Smooth muscle cell of trachea (primary cell): Measurements from ENCODE around the gene EFS. TPM values are rescaled to one million over a fixed set of nuclear protein-coding genes. Genes with fewer than 3 reads are reported as not detected.

Experiments
- total RNA-seq: library from RNA; depleted of rRNA; stranded (reverse); fragments of >200 nt; gene quantifications from 2 replicates; pipeline ENCODE4 v1.2.1, GENCODE V29; 2014

EFS gene, protein sequence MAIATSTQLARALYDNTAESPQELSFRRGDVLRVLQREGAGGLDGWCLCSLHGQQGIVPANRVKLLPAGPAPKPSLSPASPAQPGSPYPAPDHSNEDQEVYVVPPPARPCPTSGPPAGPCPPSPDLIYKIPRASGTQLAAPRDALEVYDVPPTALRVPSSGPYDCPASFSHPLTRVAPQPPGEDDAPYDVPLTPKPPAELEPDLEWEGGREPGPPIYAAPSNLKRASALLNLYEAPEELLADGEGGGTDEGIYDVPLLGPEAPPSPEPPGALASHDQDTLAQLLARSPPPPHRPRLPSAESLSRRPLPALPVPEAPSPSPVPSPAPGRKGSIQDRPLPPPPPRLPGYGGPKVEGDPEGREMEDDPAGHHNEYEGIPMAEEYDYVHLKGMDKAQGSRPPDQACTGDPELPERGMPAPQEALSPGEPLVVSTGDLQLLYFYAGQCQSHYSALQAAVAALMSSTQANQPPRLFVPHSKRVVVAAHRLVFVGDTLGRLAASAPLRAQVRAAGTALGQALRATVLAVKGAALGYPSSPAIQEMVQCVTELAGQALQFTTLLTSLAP
- total RNA-seq = 1.7 and 4.8 TPM in 2 replicates

DNA sequence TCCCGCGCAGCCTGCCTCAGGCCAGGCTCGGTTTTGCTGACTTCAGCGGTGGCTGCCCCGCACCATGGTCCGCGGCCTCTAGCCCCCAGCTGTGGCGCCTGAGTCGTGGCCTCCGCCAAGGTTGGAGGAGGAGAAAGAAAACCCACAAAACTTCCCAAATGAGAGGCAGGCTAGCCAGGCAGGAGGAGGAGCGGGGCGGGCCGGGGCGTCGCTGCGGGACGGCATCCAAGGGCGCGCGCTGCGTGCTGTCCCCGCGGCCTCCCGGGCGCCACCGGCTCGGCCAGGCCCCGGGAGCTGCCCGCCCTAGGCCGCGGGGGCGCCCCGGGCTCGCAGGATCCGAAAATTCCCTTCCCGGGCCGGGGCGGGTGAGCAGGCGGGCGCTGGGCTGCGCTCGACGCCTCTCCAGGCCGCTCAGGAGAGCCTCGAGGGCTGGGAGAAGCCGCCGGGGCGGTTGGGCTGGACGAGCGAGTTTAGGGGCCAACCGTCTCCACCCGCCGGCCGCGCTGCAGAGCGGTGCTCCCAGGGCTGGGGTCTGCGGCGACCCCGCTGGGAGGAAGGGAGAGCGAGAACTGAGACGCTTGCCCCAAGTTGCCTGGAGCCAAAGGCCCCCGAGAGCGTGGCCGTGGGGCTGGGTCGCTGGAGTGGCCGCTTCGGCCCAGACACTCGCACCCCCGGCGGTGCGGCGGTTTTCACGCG, at the start of gene EFS:
EFS (minus strand) TSS at position 137 of the 696 bp plus-strand sequence. CDS start 147 bp downstream, outside the sequence.

DNA sequence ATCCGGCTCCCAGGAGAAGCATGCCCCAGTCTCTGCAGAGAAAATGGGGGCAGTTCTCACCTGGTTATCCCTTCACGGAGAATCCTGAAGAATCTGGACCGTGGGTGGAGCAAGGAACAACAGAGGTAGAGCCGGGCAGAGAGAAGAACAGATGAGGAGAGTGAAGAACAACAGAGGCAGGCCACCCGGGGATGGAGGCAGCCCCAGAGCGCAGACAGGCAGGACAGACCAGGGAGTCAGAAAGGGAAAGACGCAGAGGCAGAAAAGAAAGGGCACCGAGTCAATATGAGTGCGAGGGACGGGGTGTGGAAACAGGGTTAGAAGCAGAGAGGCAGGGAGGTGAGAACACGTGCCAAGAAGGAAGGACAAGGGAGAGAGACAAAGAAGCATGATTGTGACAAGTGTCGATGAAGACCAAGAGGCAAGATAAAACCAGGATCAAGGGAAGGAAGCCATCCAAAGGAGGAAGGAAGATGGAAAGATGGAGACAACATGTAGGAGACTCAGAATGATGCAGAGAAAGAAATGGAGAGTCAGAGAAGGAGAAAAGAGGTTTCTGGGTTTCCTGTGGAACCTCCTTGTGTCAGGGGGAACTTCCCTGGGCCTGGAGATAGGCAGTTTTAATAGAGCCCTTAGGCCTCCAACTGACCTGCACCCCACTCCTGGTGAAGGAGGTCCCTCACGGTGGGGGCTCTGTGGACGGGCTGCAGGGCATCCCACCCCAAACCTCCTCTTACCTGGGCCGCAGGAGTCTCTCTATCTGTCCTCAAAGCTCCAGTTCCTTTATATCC, 42.7 kb upstream of the EFS start, which contains the start of gene MYH6:
MYH6 (minus strand) TSS at position 758 of the 791 bp plus-strand sequence. CDS start 1,050 bp downstream, outside the sequence.

DNA sequence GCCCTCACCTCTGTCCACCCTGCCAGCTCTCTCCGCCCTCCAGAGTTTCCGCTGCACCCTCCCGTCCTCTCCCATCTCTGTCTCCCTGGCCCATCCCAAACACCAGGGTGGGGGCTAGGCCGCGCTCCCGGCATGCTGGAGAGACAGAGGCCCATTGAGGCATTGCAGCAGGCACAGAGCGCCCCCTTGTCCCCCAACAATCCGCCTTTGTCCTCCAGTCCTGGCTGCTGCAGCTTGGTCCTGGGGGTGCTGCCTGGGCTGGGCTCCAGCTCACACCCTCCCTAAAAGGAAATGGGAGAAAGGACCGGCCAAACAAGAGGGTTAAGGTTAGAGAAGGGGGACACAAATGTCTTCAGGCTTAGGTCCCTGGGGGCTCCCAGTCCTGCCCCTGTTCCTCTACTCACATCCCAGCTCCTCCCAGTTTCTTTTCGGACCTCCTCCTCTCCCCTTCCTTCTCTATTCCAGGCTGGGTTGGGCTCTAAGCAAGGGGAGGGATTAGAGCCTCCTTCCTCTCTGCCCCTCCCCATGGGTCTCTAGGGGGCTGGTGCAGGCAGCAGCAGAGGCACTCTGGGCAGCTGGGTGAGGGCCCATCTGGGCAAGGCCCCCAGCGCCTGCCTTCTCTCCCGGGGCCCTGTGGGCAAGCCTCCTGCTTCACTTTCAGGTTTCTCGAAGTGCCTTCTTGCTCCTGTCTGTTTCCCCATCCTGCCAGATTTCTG, 11.7 kb upstream of the EFS start, which contains the start of gene CMTM5:
CMTM5 (plus strand) TSS at position 565 of the 716 bp plus-strand sequence. CDS start 206 bp downstream, outside the sequence.

DNA sequence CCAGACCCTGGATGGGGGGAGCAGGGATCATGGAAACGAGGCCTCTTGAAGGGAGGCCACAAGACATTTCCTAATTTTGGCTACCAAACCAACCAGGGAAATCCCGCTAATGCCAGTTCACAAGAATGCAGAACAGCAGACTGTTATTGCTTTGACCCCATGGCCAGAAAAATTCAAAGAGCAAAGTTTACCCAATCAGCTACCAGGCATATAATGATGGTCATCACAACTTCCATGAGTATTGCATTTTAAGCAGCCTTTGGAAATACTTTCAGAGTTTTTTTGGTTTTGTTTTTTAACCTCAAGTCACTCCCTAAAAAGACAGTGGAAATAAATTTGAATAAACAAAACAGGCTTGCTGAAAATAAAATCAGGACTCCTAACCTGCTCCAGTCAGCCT, 7.5 kb upstream of the EFS start, which contains the start of gene IL25:
IL25 (plus strand) TSS at position 301 of the 400 bp plus-strand sequence.

DNA sequence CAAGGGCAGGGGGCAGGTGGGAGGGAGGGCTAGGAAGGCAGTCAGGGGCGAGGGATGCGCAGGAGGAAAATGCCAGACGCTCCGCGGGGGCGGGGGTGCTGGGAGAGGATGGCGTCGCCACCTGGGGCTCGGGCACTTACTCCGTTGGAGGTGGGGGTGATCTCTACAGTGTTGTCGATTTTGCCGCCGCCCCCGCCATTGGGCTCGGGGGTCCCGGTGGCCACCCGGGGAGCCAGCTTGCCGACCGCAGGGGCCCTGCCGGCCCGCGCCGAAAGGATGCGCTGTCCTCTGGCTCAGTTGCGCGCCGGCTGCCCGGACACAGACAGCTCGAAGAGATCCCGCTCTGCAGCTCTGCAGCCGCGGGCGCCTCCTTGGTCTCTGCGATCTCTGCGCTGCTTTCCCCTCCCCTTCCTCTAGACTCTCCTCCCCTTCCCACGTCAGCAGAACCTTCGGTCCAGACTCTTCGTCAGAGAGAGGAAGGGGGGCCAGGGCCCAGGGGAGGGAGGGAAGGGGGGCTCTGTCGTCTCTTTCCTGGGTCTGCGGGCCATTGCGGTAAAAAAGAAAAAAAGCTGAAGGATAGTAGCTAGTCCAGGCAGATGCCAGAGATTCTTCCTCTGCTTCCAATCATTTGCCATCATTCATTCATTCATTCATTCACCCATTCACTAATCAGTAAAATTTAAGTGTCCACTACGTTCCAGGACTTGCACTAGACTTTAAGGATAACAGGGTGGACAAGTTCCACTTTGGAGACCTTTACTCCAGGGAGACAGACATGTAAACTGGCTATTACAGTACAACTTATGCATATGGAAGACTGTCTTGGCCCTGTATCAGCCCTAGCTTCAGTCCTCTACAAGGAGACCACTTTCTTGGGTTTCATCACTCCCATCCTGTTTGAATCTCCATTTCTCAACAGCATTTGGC, 12.2 kb downstream of the EFS start, which contains the start of gene SLC22A17:
SLC22A17 (minus strand) TSS at position 382 of the 927 bp plus-strand sequence.

DNA sequence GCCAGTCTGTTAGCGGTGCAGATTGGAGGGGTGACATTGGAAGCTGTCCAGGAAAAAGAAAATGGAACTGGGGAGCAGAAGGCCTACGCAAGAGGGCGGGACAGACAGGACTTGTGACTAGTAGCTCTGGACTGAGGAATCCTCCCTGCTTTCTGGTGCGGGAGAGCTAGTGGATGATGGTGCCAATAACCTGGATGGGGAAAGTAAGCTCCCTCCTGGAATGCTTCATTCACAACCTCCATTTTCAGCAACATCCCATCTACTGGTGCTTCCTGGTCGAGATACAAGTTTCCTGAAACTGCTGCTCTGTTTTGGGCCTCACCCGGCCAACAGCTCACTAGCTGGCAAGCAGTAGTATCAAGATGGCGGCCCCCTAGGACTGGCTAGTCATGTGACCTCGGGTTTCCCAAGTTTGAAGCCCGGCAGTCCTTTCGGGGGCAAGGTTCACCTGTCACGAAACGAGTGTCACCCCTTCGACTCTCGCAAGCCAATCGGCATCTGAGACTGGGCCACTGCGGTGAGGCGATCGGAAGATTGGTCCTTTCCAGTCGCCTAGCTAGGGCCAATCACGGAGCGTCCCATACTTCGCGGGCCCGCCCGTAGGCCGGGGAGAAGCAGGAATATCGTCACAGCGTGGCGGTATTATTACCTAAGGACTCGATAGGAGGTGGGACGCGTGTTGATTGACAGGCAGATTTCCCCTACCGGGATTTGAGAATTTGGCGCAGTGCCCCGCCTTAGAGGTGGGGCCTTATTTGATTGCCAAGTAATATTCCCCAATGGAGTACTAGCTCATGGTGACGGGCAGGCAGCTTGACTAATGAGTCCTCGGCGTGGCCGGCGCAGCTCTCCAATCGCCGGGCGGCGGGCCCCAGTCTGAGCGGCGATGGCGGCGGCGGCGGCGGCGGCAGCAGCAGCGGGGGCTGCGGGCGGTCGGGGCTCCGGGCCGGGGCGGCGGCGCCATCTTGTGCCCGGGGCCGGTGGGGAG, 44.1 kb downstream of the EFS start, which contains the start of gene PABPN1:
PABPN1 (plus strand) TSS at position 874 of the 988 bp plus-strand sequence; CDS start at position 887, 13 bp downstream.

DNA sequence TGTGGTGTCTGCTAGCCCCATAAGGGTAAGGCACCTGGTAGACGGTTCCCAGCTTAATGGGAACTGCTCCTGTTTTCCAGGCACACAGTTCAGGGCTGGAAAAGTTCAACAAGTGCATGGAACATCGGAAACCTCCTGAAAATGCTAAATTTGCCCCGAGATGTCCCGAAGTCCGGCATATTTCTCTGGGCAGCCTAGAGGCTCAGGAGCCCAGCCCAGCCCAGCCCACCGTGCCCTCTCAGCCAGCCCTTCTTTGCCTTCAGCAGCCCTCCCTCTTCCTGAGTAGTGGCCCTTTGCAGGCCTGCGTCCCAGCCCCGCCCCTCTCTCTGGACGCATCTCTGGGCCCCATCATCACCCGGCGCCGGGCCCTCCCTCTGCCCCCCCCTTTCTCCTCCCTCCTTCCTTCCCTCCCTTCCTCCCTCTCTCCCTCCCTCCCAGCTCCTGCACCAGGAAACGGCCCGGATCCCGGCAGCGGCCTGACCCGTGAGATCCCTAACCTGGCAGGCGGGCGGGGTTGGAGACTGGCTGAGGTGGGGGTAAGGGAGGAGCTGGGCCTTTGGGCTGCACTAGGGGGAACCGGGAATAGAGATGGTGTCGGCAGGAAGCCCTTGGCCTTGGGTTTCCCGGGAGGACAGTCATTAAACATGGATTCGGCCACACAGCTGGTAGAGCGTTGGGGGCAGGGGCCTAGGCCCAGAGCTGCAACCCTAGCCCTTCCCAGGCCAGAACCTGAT, 58.4 kb downstream of the EFS start, which contains the start of gene BCL2L2:
BCL2L2 (plus strand) TSS at position 422 of the 734 bp plus-strand sequence. CDS start 935 bp downstream, outside the sequence.

Other genes starting within 250 kb of the EFS start
- gene CEBPE, start 245.9 kb downstream of the EFS start, total RNA-seq = not detected in 2 replicates
- gene SLC7A8, start 181.5 kb downstream of the EFS start, total RNA-seq = 14.7 and 24.8 TPM in 2 replicates
- not detected in 2 replicates for gene RNF212B, start 127.2 kb downstream of the EFS start, total RNA-seq
- gene HOMEZ, start 79.0 kb downstream of the EFS start, total RNA-seq = 4.2 and 8.6 TPM in 2 replicates
- 5.3 and 5.5 TPM in 2 replicates for gene PPP1R3E, start 62.3 kb downstream of the EFS start, total RNA-seq
- gene BCL2L2, start 58.3 kb downstream of the EFS start, total RNA-seq = 20.7 and 21.0 TPM in 2 replicates
- gene PABPN1, start 43.7 kb downstream of the EFS start, total RNA-seq = 76.5 and 86.2 TPM in 2 replicates
- gene SLC22A17, start 12.3 kb downstream of the EFS start, total RNA-seq = 7.4 and 28.0 TPM in 2 replicates
- gene IL25, start 7.6 kb upstream of the EFS start, total RNA-seq = not detected in 2 replicates
- gene CMTM5, start 11.9 kb upstream of the EFS start, total RNA-seq = 0.44 and 0.50 TPM in 2 replicates
- gene MYH6, start 43.1 kb upstream of the EFS start, total RNA-seq = not detected in 2 replicates
- not detected in 2 replicates for gene MYH7, start 70.5 kb upstream of the EFS start, total RNA-seq
- 35.1 and 62.0 TPM in 2 replicates for gene NGDN, start 104.5 kb upstream of the EFS start, total RNA-seq
- gene ZFHX2, start 186.6 kb upstream of the EFS start, total RNA-seq = 0.15 and 0.66 TPM in 2 replicates
- 15.3 and 35.7 TPM in 2 replicates for gene THTPA, start 191.1 kb upstream of the EFS start, total RNA-seq
- 10.5 and 17.2 TPM in 2 replicates for gene AP1G2, start 202.6 kb upstream of the EFS start, total RNA-seq
- gene JPH4, start 213.6 kb upstream of the EFS start, total RNA-seq = not detected in 2 replicates